Measurements from ENCODE around the gene MTOR.
"Not testable (repeated sequence)": the region's sequence is repeated elsewhere in the genome, so short reads cannot be mapped to it uniquely, and the experiment has no call there.

The MTOR gene

DNA sequence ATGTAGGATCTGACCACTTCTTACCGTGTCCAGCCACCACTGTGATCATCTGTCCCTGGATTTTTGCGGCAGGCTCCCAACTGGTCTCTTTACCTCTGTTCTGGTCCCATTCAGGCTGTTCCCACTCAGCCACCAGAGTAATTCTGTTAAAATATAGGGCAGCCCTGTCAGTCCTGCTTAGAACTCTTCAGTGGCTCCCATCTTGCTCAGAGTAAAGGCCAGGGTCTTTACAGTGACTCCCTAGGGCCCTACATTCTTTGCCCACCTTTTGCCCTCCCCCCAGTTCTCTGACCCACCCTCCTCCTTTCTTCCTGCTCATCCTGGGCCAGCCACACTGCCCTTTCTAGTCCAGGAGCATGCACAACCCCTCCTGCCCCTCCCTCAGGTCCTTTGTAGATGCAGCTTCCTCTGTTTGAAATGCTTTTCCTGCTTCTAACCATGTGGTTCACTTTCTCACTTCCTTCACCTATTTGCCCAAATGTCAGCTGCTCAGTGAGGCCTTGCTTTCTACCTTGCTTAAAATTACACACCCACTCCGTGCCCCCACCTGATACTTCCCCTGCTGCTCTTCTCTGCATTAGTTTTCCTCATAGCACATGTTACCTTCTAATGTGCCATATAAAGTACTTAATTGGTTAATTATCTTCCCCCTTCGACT lies 18.5 kb upstream of the MTOR start:
- DNase-seq (ENCODE audit: low read depth): no peak

DNA sequence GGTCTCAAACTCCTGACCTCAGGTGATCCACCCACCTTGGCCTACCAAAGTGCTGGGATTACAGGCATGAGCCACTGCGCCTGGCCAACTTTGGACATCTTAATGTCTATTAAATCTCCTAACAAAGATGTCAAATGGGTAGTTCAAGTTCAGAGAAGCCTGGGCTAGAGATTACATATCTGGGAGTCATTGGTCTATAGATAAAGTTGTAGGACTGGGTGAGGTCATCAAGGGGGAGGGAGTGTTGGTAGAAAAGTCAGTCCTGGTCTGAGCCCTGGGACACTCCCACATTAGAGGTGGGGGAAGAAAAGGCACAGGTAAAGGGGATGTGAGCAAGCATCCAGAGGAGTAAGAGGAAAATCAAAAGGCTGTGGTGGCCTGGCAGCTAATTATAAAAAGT lies 17.3 kb upstream of the MTOR start:
- DNase-seq (ENCODE audit: low read depth): no peak

DNA sequence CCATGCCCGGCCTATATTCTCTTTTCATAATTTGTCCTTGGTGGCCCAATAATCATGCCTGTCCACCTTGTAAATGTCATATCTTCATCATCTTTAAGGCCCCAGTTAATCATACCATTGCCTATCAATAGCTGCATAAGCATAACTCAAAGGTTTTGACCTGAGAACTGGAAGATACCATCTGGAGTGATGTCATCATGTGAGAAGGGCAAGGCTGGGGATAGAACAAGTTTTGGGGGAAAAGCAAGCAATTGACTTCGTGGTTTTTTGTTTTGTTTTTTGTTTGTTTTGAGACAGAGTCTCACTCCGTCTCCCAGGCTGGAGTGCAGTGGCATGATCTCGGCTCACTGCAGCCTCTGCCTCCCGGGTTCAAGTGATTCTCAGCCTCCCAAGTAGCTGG lies 16.8 kb upstream of the MTOR start:
- no peak for DNase-seq (ENCODE audit: low read depth)

DNA sequence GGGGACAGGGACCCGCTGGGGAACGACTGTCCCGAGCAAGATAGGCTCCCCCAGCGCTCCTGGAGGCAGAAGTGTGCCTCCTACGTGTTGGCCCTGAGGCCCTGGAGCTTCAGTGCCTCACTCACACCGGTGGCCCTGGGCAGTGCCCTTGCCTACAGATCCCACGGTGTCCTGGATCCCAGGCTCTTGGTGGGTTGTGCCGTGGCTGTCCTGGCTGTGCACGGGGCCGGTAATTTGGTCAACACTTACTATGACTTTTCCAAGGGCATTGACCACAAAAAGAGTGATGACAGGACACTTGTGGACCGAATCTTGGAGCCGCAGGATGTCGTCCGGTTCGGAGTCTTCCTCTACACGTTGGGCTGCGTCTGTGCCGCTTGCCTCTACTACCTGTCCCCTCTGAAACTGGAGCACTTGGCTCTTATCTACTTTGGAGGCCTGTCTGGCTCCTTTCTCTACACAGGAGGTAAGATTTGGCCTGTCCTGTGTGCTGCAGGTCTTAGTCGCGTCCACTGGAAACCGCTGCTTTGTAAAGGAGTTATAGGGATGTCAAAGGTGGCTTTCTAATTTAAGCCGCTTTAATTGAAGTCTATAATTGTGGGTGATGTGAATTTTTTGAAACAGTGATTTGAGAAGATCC lies 11.4 kb upstream of the MTOR start:
- no peak for DNase-seq (ENCODE audit: low read depth)

- peak; percentile 72 for DNase-seq (ENCODE audit: low read depth)
Observed at GRCh38 chr1:11272832-11273594, 10.7 kb upstream of the MTOR start, which contains the start of gene UBIAD1. UBIAD1 (plus strand) TSS chr1:11273198; CDS start chr1:11273532, 334 bp downstream.

DNA sequence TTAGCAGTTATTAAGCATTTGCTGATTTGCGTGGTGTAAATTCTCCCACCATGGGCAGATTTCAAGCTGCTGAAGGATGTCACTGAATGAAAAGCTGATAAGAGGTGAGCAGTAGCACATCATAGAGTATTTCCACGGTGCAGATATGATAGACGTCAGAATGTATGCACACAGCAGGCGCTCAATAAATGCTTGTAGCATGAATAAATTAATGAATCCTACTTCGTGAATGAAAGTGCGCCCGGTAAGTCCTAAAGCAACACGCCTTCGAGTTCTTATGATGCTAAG lies 10.1 kb upstream of the MTOR start:
- DNase-seq (ENCODE audit: low read depth): no peak

- DNase-seq (ENCODE audit: low read depth): not testable (repeated sequence)
Observed at GRCh38 chr1:11267350-11268337, 5.3 kb upstream of the MTOR start.

GRCh38 chr1:11266268-11267074 lies 4.1 kb upstream of the MTOR start:
- no peak for DNase-seq (ENCODE audit: low read depth)

GRCh38 chr1:11256299-11256698 lies 6.1 kb downstream of the MTOR start:
- no peak for DNase-seq (ENCODE audit: low read depth)

- DNase-seq (ENCODE audit: low read depth): no peak
Observed at GRCh38 chr1:11253226-11253625, 9.1 kb downstream of the MTOR start.

DNA sequence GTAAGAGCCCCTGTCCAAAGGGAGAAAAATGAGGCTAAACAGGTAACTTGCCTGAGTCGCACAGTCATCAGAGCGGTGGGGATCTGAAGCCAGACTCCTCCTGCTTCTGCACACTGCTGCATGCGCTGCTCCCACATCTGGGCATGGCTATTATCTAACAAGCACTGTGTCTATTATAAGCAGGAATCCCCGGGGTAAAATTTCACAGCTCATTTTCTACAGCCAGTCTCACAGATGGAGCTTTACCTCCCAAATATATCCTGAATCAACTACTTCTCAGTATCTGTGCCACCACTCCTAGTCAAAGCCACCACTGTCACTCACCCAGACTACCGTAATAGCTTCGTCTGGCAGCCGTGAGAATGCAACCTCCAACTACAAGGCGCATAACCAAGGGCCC lies 9.8 kb downstream of the MTOR start:
- no peak for DNase-seq (ENCODE audit: low read depth)

DNA sequence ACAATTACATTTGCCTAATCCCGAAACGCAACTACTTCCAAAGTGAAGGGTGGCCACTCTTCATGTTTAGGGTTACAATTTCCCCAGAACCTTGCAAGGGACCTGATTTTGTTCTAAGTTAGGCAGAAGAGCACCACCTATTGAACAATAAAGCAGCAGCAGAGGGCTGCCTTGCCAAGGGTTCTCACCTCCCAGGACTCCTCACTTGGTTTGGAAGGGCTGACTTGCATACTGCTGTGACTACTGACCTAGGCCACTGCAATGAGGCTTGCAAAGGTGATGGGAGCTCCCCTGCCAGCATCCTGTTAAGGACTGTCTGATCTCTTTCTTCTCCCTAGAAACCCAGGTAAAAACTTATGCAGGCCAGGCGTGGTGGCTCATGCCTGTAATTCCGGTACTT lies 14.2 kb downstream of the MTOR start:
- DNase-seq (ENCODE audit: low read depth): no peak

GRCh38 chr1:11245904-11246719 lies 16.2 kb downstream of the MTOR start:
- no peak for DNase-seq (ENCODE audit: low read depth)

GRCh38 chr1:11245248-11245647 lies 17.1 kb downstream of the MTOR start:
- no peak for DNase-seq (ENCODE audit: low read depth)

DNA sequence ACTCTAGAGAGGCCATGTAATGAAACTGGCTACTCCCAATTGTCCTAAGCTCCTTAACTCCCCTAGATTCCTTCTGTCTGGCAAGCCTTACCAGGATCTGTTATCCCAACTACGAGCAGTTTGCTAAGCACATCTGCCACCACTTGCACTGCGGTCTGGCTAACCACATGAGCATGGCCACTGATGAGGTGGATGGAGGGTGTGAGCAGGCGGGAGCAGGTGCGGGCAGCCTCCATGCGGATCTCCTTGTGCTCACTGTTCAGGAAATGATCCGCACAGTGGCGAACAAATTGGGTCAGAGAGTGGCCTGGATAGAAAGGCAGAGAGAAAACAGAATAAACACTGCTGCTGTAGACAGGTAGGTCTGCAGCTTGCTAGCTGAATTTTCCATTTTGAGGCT lies 24.0 kb downstream of the MTOR start:
- no peak for DNase-seq (ENCODE audit: low read depth)

DNA sequence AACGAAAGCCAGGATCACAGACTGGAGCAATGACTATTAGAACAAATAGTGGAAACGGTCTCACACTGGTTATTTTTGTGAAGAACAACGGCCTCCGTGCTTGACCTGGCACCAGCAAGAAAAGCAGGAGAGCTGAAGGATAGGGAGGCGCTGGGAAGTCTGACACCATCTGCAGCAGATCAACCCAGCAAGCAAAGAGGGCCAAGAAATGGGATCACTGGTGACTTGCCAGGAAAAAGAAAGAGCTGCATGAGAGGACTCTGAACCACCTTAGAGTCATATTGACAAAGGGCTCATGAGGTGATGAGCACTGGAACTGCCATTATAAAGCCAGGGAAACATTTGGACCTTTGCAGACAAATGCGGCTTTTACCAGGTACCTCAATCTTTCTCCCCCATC lies 25.0 kb downstream of the MTOR start:
- DNase-seq (ENCODE audit: low read depth): no peak

DNA sequence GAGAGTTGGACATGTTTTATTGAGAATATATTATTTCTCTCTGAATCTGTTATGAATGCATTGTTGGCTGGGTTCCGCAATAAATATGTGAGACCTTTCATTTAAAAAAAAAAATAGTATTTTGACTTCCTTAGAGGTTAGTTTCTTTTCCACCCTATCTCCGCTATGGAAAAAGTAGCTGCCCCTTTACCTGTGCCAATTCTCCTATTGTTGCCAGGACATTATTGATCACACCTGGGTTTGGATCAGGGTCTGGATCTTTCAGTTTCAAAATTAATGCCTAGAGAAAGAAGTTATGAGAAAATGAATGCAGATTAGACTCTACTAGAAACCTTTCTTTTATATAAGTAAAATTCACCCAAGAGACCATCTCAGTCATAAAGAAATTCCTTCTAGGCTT lies 29.1 kb downstream of the MTOR start:
- no peak for DNase-seq (ENCODE audit: low read depth)

GRCh38 chr1:11229203-11229602 lies 33.1 kb downstream of the MTOR start:
- DNase-seq (ENCODE audit: low read depth): no peak

- DNase-seq (ENCODE audit: low read depth): no peak
Observed at GRCh38 chr1:11227106-11228077, 35.0 kb downstream of the MTOR start.
